Ectodermal cell (in vitro differentiated cells): Measurements from ENCODE around the gene OR52I2.

Experiments
- H3K27ac ChIP-seq: 2 replicates; pipeline ENCODE4 v1.7.0; 2013; ENCODE audit warnings: mild to moderate bottlenecking, low read depth, low read length; ENCODE audit not compliant: insufficient read depth, poor library complexity, severe bottlenecking
- H3K27me3 ChIP-seq: 2 replicates; pipeline ENCODE4 v1.7.0; 2013; ENCODE audit warnings: mild to moderate bottlenecking, low read length; ENCODE audit not compliant: insufficient read depth, control insufficient read depth, poor library complexity, severe bottlenecking
- H3K36me3 ChIP-seq: one replicate; pipeline ENCODE4 v1.7.0; 2013; ENCODE audit warnings: low read length; ENCODE audit not compliant: control insufficient read depth, insufficient read depth
- H3K4me1 ChIP-seq: one replicate; pipeline ENCODE4 v1.7.0; 2013; ENCODE audit warnings: low read length; ENCODE audit not compliant: control insufficient read depth, insufficient read depth
- H3K4me3 ChIP-seq: 2 replicates; pipeline ENCODE4 v1.7.0; 2013; ENCODE audit warnings: low read depth, low read length, control low read depth; ENCODE audit not compliant: insufficient read depth
- H3K9me3 ChIP-seq: 2 replicates; pipeline ENCODE4 v1.7.0; 2013; ENCODE audit warnings: mild to moderate bottlenecking, low read length, moderate library complexity; ENCODE audit not compliant: control insufficient read depth
- WGBS, 2 experiments: methylation state at CpG; one replicate each; pipeline ENCODE4 v1.1.7; 2013; ENCODE audit warnings: missing lambda C conversion rate in 2 of 2; 5-methylcytosine and 5-hydroxymethylcytosine counted together

Gene OR52I2

GRCh38 chr11:4637662-4638047 is 56.1 kb downstream of the OR52I2 start:
- H3K27me3 ChIP-seq = peaks cover 7% of the 10 kb centered on the region
- 88 to 96% methylated on average over 3 of the region's 3 CpGs for WGBS, 2 experiments
- no peaks in the 10 kb centered on the region for H3K9me3 ChIP-seq
- no peaks in the 10 kb centered on the region for H3K36me3 ChIP-seq
- H3K4me3 ChIP-seq = no peak overlapping the region
- no peak overlapping the region for H3K27ac ChIP-seq
- no peaks in the 10 kb centered on the region for H3K4me1 ChIP-seq

- Histone ChIP-seq H3K27ac (no peak overlapping the region), H3K9me3 (no peaks in the 10 kb centered on the region), H3K4me1 (no peaks in the 10 kb centered on the region), H3K4me3 (no peak overlapping the region), H3K36me3 (no peaks in the 10 kb centered on the region), H3K27me3 (peaks cover 7% of the 10 kb centered on the region)
- WGBS, 2 experiments = 93 to 99% methylated on average over 6 of the region's 6 CpGs
Measured at GRCh38 chr11:4639931-4640330, 58.4 kb downstream of the OR52I2 start.

GRCh38 chr11:4641501-4641900 is 60.0 kb downstream of the OR52I2 start:
- whole genome bisulfite sequencing, 2 experiments = 89 to 91% methylated on average over 7 of the region's 7 CpGs
- H3K27ac ChIP-seq = no peak overlapping the region
- H3K36me3 ChIP-seq = no peaks in the 10 kb centered on the region
- peaks cover 7% of the 10 kb centered on the region for H3K27me3 ChIP-seq
- no peaks in the 10 kb centered on the region for H3K9me3 ChIP-seq
- no peak overlapping the region for H3K4me3 ChIP-seq
- H3K4me1 ChIP-seq = no peaks in the 10 kb centered on the region

- WGBS, 2 experiments = 86 to 87% methylated on average over 7 of the region's 7 CpGs
- no peaks in the 10 kb centered on the region for H3K36me3 ChIP-seq
- no peaks in the 10 kb centered on the region for H3K9me3 ChIP-seq
- H3K27ac ChIP-seq = no peak overlapping the region
- H3K4me3 ChIP-seq = no peak overlapping the region
- peaks cover 7% of the 10 kb centered on the region for H3K27me3 ChIP-seq
- H3K4me1 ChIP-seq = no peaks in the 10 kb centered on the region
Measured at GRCh38 chr11:4642043-4642442, 60.5 kb downstream of the OR52I2 start.
